ENCODE measurements around the gene EEIG2.
"Not testable (repeated sequence)": the region's sequence is repeated elsewhere in the genome, so short reads cannot be mapped to it uniquely, and the experiment has no call there.

EEIG2 gene

GRCh38 chr1:108559215-108560186 lies at the start of gene EEIG2:
Gene EEIG2, plus strand, starts transcription at chr1:108560100. Its CDS starts 329 bp downstream, at chr1:108560429.
- DNase-seq, result peak; percentile 89

GRCh38 chr1:108511764-108512163 lies 48.1 kb upstream of the EEIG2 start:
- no peak for DNase-seq

DNA sequence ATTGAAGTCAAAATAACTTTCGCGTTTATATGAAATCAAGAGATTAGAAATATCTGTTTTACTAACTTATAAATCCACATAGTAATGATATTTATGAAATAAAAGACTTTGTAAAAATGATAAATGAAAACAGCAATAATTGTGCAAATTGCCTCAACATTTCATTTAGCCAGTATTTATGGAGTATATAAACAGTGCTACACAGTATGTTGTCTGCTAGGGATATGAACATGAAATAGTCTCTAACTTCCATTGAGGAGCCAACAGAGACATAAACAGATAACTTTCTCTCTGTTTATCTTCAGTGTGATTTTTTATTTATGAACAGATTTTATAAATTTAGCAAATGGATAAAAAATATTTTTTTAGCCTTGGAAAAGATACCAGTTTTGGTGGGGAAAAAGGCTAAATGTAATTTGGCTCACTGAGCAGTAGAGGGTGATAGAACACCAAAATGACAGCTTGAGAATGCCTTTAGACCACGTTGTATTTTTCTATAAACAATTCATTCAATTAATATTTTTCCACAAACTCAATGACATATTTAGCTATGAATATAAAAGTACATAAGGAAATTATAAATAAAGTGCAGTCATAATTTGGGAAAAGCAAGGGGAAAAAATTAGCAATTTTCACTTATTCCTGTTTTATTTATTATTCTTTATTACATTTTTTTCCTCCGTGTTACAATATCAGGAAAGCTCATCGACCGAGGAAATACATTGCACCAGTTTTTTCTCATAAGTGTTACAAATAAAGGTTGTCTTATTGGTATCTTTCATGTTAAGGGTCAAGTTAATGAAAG lies 47.5 kb upstream of the EEIG2 start:
- DNase-seq, result no peak

- DNase-seq, result no peak
These were observed 46.9 kb upstream of the EEIG2 start for GRCh38 chr1:108513044-108513415.

GRCh38 chr1:108513914-108514313 lies 46.0 kb upstream of the EEIG2 start:
- DNase-seq, result not testable (repeated sequence)

GRCh38 chr1:108517301-108517897 lies 42.5 kb upstream of the EEIG2 start:
- not testable (repeated sequence) for DNase-seq

DNA sequence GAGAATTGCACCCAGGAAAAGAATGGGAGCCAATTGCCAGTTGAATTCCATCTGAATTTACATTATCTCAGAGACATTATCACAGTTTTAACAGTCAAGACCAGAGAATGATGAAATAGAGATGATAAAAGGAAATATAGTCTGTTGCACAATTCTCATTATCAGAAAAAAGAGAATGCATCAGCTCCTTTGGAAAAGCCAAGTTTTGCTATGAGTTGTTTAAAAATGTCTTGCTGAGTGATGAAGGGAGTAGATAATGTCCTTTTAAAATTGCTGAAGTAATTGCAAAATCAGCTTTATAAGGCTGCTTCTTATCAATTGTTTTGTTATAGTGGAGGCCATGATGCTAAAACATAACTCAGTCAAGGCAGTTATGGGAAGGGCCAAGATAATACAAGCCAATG lies 37.9 kb upstream of the EEIG2 start:
- no peak for DNase-seq

- no peak for DNase-seq
These were observed 36.1 kb upstream of the EEIG2 start for GRCh38 chr1:108523829-108524228.

DNA sequence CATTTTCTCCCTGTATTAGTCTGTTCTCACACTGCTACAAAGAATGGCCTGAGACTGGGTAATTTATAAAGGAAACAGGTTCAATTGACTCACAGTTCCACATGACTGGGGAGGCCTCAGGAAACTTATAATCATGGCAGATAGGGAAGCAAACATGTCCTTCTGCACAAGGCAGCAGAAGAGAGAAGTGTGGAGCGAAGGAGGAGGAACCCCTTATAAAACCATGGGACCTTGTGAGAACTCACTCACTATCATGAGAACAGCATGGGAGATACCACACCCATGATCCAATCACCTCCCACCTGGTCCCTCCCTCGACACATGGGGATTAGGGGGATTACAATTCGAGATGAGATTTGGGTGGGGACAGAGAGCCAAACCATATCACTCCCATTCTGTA lies 35.2 kb upstream of the EEIG2 start:
- no peak for DNase-seq

- DNase-seq, result no peak
These were observed 32.8 kb upstream of the EEIG2 start for GRCh38 chr1:108527135-108527534.

DNA sequence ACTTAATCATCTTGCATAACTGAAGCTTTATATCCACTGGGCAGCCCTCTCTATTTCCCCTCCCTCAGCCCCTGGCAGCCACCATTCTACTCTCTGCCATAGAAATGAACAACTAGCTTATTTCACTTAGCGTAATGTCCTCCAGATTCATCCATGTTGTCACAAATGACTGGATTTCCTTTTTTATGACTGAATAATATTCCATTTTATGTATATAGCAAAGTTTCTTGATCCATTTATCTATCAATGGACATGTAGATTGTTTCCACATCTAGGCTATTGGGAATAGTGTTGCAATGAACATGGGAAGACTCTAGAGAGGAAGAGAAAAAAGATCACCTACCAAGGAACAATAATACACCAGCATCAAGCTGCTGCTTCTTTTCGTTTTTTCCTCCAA lies 32.1 kb upstream of the EEIG2 start:
- no peak for DNase-seq

DNA sequence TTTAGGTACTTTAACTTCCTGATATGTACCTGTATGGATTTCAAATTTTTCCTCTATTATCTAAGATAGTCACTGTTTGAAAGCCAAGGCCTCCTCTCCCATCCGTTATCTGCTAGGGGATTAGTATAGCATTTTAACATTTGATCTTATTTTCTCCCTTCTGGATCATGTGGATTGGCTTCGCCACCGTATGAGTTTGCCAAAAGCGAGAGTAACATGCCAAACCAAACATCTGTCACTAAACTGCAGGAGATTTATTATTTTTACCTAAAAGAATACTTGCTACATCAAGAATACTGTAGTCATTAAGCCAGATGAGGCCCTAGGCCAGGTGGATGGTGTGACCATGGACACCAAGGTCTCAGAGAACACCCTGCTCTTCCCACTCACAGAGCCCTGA lies 28.5 kb upstream of the EEIG2 start:
- no peak for DNase-seq

DNA sequence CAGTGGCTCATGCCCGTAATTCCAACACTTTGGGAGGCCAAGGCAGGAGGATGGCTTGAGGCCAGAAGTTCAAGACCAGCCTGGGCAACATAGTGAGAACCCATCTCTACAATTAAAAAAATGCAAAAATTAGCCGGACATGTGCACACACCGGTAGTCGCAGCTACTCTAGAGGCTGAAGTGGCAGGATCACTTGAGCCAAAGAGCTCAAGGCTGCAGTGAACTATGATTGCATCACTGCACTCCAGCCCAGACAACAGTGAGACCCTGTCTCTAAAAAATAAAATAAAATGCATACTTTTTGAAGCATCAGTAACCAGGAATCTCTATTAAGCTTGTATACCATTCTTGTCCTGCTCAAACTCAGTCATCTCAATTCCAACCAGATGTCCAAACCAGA lies 27.2 kb upstream of the EEIG2 start:
- DNase-seq, result no peak

DNA sequence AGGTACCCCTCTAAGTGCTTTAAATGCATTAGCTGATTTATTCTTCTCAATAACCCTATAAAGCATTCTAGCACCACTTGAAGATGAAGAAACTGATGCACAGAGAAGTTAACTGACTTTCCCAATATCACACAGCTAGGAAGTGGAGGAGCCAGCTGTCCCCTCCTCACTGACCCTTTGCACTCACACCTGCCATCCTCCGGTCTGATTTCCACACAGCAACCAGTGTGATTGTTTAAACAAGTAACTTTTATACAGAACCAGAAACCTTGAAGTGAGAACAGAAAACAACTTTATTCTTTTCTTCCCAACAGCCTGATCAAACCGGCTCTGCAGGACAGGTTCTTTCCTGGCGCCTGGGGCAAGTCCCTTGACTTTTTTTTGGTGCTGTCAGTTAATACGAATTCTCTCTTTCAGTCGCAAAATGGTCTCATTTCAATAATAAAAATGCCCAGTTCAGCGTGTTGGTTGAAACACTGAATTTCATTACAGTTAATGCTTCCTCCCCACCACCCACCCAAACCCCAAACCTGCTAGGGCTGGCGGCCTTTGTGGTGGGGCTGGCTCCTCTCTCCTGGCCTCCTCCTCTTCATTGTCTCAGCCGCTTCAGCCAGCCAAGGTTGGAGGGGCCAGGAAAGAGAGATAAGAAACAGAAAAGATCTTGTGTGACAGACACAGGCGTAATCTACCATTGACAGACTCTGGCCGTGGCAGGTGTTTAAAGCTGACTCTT lies 26.4 kb upstream of the EEIG2 start:
- DNase-seq, result no peak

DNA sequence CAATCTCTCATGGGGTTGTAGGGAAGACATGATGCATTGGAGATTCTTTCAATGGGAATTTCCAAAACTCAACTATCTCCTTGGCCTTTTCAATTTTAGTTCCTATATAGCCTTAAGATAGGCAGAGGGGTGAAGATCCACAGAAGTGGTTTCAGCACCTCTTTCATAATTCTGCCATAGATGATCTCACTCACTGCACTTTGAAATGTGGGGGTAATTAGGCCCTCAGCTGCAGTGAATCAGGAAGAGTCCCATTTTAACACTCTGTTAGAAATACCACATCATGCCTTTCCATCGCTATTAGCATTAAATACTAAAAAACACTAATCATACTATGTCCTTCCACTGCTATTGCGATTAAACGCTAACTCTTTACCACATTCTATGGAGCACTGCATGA lies 25.1 kb upstream of the EEIG2 start:
- no peak for DNase-seq

DNA sequence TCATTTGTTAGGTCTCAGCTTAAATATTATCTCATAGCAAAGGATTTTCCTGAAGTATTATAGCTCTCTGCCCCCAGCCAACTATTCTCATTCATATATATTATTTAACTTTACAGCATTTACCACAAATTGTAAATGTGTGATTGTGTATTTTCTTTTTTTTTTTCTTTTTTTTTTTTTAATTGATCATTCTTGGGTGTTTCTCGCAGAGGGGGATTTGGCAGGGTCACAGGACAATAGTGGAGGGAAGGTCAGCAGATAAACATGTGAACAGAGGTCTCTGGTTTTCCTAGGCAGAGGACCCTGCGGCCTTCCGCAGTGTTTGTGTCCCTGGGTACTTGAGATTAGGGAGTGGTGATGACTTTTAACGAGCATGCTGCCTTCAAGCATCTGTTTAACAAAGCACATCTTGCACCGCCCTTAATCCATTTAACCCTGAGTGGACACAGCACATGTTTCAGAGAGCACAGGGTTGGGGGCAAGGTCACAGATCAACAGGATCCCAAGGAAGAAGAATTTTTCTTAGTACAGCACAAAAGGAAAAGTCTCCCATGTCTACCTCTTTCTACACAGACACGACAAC lies 24.5 kb upstream of the EEIG2 start:
- not testable (repeated sequence) for DNase-seq

DNA sequence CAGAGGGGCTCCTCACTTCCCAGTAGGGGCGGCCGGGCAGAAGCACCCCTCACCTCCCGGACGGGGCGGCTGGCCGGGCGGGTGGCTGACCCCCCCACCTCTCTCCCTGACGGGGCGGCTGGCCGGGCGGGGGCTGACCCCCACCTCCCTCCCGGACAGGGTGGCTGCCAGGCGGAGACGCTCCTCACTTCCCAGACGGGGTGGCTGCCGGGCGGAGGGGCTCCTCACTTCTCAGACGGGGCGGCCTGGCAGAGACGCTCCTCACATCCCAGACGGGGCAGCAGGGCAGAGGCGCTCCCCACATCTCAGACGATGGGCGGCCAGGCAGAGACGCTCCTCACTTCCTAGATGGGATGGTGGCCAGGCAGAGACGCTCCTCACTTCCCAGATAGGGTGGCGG lies 23.9 kb upstream of the EEIG2 start:
- not testable (repeated sequence) for DNase-seq

DNA sequence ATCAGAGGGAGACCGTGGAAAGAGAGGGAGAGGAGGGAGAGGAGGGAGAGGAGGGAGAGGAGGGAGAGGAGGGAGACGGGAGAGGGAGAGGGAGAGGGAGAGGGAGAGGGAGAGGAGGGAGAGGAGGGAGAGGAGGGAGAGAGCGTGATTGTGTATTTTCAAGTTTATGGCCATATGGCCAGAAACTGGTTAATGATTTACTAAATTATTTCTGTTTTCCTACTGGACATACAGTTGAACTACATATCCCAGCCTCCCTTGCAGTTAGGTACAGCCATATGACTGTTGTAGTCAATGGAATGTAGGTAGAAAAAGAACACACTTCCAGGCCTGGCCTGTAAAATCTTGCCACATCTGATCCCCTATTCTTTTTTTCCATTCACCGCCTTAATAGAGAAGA lies 23.1 kb upstream of the EEIG2 start:
- not testable (repeated sequence) for DNase-seq

- no peak for DNase-seq
These were observed 21.9 kb upstream of the EEIG2 start for GRCh38 chr1:108537976-108538375.

- DNase-seq, result no peak
These were observed 18.9 kb upstream of the EEIG2 start for GRCh38 chr1:108540977-108541376.

DNA sequence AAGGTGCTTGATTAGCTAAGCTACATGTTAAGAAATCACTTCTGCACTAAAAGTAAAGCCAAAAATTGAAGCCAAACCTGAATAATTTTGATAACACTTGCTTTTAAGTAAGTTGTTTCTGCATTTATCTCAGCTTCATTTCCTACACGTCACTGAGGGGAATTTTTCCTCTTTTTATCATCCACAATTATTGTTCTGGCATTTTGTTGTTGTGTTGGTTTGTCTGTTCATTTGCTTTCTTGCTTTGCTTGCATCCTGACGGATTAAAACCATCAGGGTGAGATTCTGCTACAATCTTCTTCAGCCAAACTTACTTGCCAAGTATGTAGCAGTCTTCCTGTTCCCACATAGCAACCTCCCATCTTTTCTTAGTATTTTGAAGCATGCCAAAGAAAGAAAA lies 18.0 kb upstream of the EEIG2 start:
- no peak for DNase-seq

DNA sequence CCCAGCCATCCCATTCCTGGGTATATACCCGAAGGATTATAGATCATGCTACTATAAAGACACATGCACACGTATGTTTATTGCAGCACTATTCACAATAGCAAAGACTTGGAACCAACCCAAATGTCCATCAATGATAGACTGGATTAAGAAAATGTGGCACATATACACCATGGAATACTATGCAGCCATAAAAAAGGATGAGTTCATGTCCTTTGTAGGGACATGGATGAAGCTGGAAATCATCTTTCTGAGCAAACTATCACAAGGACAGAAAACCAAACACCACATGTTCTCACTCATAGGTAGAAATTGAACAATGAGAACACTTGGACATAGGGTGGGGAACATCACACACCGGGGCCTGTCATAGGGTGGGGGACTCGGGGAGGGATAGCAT lies 12.4 kb upstream of the EEIG2 start:
- not testable (repeated sequence) for DNase-seq

Data from stimulated activated CD4-positive, alpha-beta T cell treated with anti-CD3 and anti-CD28 coated beads, Interleukin-4, amount 100 ng/mL, for 1 hour (primary cell).